SK-MEL-5 (cell line): ENCODE data around the gene C11orf91. TPM values are rescaled to one million over a fixed set of nuclear protein-coding genes. Genes with fewer than 3 reads are reported as not detected.
A peak's percentile ranks its signal among the peaks of the same experiment; 100 is the strongest.
"Not testable (repeated sequence)": the region's sequence is repeated elsewhere in the genome, so short reads cannot be mapped to it uniquely, and the experiment has no call there.

Experiments
- DNase-seq: peaks from one replicate; pipeline ENCODE4 v3.0.0-alpha.2; 2016; ENCODE audit warnings: low read depth, low spot score
- in situ Hi-C: cut with HindIII; loops from 2 replicates; pipeline ENCODE4 v1.10.0; 2016; ENCODE audit warnings: low sequenced_read_pairs, high pct_unique_total_duplicates, low pct_unique_long_range_greater_than_20kb
- total RNA-seq: library from RNA; depleted of rRNA; stranded (reverse); fragments of >200 nt; shearing (Covaris generic); gene quantifications from 2 replicates; pipeline ENCODE4 v1.2.3, GENCODE V29; 2014

Gene C11orf91
- total RNA-seq, 1 experiment from 2014 or later = 0.29 TPM

DNA sequence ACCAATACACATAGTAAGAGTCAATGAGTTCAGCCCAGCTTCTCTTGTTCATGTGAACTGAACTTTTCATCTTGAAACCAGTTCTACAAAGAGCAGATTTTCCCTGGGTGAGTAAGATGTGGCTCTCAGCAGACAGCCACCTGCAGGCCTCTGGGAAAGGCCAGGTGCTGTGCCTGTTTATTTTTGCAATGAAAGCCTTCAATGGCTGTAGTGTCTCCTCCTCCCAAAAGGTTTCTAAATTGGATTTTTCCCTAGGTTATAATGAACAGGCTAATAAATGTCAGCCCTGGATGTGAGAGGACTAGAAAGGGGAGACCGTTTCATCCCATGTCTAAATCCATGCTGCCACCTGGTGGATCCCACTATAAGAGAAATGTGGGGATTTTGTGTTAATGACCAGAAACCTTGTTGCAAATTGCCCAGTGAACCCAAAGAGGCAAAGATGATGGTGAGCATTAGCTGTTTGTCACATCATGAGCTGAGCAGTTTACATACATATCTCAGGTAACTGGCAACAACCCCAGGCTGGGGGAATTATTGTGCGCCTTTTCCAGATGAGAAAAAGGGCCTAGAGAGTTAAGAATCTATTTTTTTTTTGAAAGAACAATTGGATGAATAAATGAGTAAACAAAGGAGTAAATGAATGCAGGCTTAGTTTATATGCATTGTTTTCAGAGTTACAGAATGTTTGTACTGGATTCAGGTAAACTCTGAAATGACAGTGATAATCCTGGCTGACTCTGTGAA is 12.7 kb downstream of the C11orf91 start:
- in situ Hi-C loops = no loop called here
- peak; percentile 84 for DNase-seq

DNA sequence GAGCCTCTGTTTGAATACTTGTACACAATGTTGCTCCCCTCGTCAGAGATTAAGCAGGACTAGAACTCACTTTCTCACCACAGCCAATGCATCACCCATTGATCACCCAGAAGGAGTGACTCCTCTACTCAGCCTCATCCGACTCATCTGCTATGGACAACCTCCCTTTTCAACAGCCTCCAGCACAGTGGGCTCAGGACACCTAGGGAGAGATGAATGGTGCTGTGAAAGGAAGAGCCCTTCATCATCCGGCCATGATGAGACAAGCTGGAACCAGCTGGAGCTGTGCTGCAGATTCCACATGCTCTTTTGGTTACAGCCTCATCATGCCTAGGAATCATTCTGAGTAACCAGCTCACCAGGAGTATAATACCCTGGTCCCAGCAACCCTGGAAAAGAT is 15.5 kb downstream of the C11orf91 start:
- in situ Hi-C loops = no loop called here
- DNase-seq = no peak

- DNase-seq = peak; percentile 40
- in situ Hi-C loops = no loop called here
Observed at GRCh38 chr11:33684003-33684706, 16.5 kb downstream of the C11orf91 start.

GRCh38 chr11:33682446-33682845 is 18.2 kb downstream of the C11orf91 start:
- in situ Hi-C loops = no loop called here
- peak; percentile 88 for DNase-seq

GRCh38 chr11:33682019-33682418 is 18.6 kb downstream of the C11orf91 start:
- in situ Hi-C loops = no loop called here
- DNase-seq = no peak

DNA sequence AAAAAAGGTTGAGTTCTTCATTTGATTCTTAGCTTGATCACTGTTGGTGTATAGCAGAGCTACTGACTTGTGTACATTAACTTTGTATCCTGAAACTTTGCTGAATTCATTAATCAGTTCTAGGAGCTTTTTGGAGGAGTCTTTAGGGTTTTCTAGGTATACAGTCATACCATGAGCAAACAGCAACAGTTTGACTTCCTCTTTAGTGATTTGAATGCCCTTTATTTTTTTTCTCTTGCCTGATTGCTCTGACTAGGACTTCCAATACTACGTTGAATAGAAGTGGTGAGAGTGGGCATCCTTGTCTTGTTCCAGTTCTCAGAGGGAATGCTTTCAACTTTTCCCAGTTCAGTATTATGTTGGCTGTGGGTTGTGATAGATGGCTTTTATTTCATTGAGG is 22.0 kb downstream of the C11orf91 start:
- in situ Hi-C loops, DNase-seq: not testable (repeated sequence)

DNA sequence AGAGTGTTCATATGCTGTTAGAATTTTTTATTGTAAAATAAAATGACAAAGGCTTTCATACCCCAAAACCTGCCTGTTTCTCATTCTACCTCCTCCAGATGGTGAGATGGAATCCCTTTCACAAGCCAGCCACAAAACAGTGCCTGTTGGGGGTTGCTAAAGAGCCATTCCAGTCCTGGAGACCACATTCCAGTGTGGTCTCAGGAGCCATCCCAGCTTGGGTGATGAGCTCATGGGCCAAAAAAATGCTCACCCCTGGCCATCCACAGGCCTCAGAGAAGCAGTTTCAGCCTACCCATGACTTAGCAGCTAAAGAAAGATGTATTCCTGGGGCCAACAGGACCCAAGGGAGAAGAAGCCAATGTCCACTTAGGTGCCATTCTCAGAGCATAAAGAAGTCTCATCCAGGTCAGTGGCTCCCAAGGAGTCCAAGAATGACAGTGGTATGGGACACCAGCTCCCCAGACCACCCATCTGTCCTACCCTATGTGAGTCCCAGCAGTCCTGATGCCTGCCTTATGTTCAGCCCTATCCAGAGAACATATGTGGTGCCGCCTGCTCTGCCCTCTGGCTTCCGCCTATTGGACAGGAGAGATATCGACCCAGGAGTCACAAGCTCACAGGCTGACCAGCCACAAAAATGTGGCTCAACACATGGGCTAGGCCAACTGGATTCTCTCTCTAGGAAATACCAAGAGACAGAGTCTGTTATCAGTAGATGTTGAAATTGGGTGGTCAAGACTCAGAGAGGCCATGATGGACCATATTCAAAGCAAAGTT is 26.4 kb downstream of the C11orf91 start:
- in situ Hi-C loops = no loop called here
- DNase-seq = no peak

GRCh38 chr11:33672273-33672672 is 28.4 kb downstream of the C11orf91 start:
- DNase-seq = no peak
- in situ Hi-C loops = no loop called here

GRCh38 chr11:33670250-33671011 is 30.2 kb downstream of the C11orf91 start:
- in situ Hi-C loops = no loop called here
- DNase-seq = peak; percentile 66

DNA sequence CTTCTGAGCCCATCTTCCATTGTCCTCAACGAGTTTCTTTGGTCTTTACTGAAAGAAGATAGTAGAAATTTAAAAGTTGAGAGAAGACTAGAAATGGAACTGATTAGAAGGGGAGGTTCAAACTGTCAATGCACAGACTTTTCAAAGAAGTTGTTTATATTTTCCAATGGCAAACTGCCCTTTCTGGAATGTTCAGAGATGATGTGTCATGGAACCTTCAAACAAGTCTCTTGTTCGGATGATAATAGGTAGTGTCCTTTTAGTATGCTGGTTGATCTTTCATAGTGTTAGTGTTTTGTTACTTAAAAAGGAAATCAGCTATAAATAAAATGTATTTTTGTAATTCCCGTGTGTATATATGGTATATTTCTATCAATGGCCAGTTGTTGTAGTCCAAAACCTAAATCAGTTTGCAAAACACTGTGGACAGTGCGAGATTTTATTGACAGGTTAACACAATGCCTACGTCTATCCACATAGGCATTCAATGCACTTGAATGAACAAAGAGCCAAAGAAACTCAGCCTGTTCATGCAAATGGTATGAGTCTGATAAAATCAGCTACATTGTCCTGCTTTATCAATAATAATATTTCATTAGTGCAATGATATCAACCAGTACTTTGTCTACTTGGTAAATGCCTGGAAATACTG is 30.9 kb downstream of the C11orf91 start:
- DNase-seq = peak; percentile 74
- in situ Hi-C loops = no loop called here

DNA sequence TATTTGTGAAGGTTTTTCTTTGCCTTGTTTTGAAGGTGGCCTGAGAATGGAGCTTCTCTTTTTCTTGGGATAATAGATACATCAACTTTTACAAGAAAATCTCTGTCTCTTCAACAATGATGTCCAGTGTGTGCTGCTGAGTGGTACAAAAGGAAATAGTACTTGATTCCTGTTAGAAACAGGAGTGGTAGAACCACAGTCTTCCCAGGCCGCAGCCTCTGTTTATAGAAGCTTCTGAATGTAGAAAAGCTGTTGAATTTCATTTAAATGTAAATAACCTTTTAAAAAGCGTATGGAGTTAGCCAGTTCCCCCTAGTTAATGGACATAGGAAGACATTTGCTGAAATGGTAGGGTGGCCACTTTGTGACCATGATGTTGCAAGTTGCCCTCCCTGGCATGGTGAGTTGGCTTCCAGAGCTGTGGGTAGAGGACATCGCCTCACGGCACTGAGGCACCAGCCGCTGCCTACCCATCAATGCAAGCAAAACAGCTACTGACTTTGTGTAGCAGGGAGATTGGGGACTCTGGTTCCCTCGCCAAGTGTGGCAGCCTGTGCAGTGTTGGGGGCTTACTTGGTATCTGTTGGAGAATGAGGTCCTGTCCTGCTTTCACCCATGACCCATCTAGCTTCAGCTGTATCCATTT is 31.6 kb downstream of the C11orf91 start:
- in situ Hi-C loops = no loop called here
- DNase-seq = no peak

DNA sequence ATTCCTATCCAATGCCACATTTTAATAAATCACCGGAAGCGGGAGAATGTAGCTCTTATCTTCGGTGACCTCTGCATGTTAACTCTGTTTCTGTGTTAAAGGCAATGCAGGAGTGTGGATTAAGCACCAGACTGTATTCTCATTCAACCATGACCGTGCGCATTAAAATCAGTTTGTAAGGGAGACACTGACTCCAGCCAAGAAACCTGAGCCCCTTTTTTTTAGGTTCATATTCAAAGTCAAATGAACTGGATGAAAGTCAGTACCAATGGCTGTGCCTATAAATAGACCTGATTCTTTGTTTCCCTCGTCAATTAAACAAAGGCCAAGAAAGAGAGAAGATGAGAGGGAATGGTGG is 32.2 kb downstream of the C11orf91 start:
- in situ Hi-C loops = no loop called here
- no peak for DNase-seq

- no peak for DNase-seq
- in situ Hi-C loops = no loop called here
Observed at GRCh38 chr11:33667819-33668467, 32.7 kb downstream of the C11orf91 start.

GRCh38 chr11:33665350-33666106 is 35.1 kb downstream of the C11orf91 start:
- in situ Hi-C loops = no loop called here
- no peak for DNase-seq

DNA sequence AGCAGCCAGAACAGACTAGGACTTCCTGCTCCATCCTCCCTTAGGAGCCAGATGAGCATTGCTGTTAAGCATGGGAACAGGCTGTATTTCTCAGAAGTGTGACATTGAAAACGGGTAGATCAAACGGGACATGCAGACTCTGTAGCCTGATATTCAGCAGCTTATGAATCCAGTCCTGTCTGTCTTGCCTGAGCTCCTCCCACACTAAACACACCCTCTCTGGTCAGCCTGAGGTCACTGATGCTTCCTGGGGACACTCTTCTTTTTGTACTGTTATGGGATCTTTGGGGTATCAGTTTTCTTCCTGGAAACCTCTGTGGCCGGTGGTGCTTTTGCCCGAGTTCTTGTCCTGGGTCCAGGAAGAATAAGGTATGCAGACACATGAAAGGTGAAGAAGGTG is 35.8 kb downstream of the C11orf91 start:
- no peak for DNase-seq
- in situ Hi-C loops = no loop called here

DNA sequence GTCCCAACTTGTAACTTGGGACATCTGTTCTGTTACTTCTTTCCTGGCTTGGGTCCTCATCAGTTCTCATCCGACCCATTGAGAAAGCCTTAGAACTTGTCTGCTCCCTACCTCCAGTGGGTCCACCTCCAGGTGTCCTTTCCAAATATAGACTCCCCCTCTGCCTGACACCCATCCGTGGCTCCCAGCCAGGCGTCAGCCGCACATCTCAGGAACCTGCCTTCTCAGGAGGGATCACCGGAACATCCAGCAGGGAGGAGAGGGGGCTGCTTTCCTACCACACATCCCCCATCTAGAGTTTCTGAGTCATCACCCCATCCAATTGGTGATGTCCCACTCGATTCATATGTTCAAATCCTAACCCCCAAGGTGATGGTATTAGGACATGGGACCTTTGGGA is 36.5 kb downstream of the C11orf91 start:
- in situ Hi-C loops = no loop called here
- no peak for DNase-seq
